Measurements from ENCODE around the gene PLA2G2E.
A peak's percentile ranks its signal among the peaks of the same experiment; 100 is the strongest.

PLA2G2E gene

GRCh38 chr1:19926296-19927129 is 3.1 kb upstream of the PLA2G2E start:
- no peak for DNase-seq

- DNase-seq, result no peak
Measured at GRCh38 chr1:19925342-19926070, 2.1 kb upstream of the PLA2G2E start.

- DNase-seq, result no peak
Measured at GRCh38 chr1:19923953-19924346, 533 bp upstream of the PLA2G2E start.

GRCh38 chr1:19922015-19922688 is 1.3 kb downstream of the PLA2G2E start:
- no peak for DNase-seq

- no peak for DNase-seq
Measured at GRCh38 chr1:19921310-19921709, 2.1 kb downstream of the PLA2G2E start.

- DNase-seq, result no peak
Measured at GRCh38 chr1:19920132-19920710, 3.2 kb downstream of the PLA2G2E start.

- DNase-seq, result peak; percentile 51
Measured at GRCh38 chr1:19918057-19918456, 5.4 kb downstream of the PLA2G2E start.

GRCh38 chr1:19910650-19911049 is 12.8 kb downstream of the PLA2G2E start:
- no peak for DNase-seq

GRCh38 chr1:19909971-19910370 is 13.4 kb downstream of the PLA2G2E start:
- DNase-seq, result no peak

- DNase-seq, result no peak
Measured at GRCh38 chr1:19909392-19909791, 14.0 kb downstream of the PLA2G2E start.

GRCh38 chr1:19907456-19907855 is 16.0 kb downstream of the PLA2G2E start:
- DNase-seq, result no peak

- DNase-seq, result no peak
Measured at GRCh38 chr1:19903621-19904020, 19.8 kb downstream of the PLA2G2E start.

GRCh38 chr1:19901653-19902052 is 21.8 kb downstream of the PLA2G2E start:
- no peak for DNase-seq

GRCh38 chr1:19894218-19894617 is 29.2 kb downstream of the PLA2G2E start:
- no peak for DNase-seq

GRCh38 chr1:19893687-19894086 is 29.7 kb downstream of the PLA2G2E start:
- no peak for DNase-seq

GRCh38 chr1:19892628-19893168 is 30.7 kb downstream of the PLA2G2E start:
- DNase-seq, result no peak

GRCh38 chr1:19892129-19892528 is 31.3 kb downstream of the PLA2G2E start:
- no peak for DNase-seq

GRCh38 chr1:19889656-19890055 is 33.8 kb downstream of the PLA2G2E start:
- no peak for DNase-seq

- no peak for DNase-seq
Measured at GRCh38 chr1:19888112-19888511, 35.3 kb downstream of the PLA2G2E start.

GRCh38 chr1:19885821-19886220 is 37.6 kb downstream of the PLA2G2E start:
- DNase-seq, result no peak

- DNase-seq, result no peak
Measured at GRCh38 chr1:19884312-19884711, 39.1 kb downstream of the PLA2G2E start.

GRCh38 chr1:19882111-19883071 is 41.0 kb downstream of the PLA2G2E start, which contains the start of gene OTUD3:
OTUD3 (plus strand) TSS chr1:19882395; CDS start chr1:19882514, 119 bp downstream.
- peak; percentile 91 for DNase-seq
